ENCODE measurements around the gene EFCAB14.
"Not testable (repeated sequence)": the region's sequence is repeated elsewhere in the genome, so short reads cannot be mapped to it uniquely, and the experiment has no call there.

The EFCAB14 gene

GRCh38 chr1:46721686-46722205, 2.8 kb upstream of the EFCAB14 start:
- no peak for DNase-seq

GRCh38 chr1:46721204-46721603, 2.3 kb upstream of the EFCAB14 start:
- no peak for DNase-seq

DNA sequence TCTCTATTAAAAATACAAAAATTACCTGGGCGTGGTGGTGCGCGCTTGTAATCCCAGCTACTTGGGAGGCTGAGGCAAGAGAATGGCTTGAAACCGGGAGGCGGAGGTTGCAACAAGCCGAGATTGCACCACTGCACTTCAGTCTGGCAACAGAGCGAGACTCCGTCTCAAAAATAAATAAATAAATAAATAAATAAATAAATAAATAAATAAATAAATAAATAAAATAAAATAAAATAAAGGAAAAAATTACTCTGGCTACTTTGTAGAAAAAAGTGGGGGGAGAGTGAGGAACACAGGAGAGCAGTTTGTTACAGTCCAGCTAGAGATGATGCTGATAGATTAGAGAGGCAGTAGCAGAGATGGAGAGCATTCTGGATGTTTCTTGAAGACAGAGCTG, 1.4 kb upstream of the EFCAB14 start:
- DNase-seq: not testable (repeated sequence)

GRCh38 chr1:46719689-46720088, 775 bp upstream of the EFCAB14 start:
- DNase-seq: no peak

- DNase-seq: no peak
These were observed 581 bp downstream of the EFCAB14 start for GRCh38 chr1:46718340-46718726.

- no peak for DNase-seq
These were observed 1.3 kb downstream of the EFCAB14 start for GRCh38 chr1:46717654-46718053.

DNA sequence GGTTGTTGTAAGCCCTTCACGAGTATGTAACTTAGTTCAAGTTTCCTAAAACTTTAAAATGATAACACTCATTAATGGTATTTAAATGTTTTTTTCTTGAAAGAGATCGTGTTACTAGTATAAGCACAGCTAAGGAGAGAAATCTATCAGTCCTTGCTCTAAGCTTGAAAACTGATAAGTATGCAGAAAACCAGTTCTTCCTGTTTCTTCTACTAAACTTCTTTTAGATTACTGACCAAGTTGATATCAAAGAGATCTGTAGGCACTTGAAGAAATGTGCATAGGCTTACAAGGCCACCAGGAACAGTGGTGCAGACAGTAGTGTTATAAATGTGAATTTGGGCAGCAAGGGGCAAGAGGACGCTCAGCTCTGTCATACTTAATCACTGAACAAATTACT, 3.9 kb downstream of the EFCAB14 start:
- DNase-seq: no peak

DNA sequence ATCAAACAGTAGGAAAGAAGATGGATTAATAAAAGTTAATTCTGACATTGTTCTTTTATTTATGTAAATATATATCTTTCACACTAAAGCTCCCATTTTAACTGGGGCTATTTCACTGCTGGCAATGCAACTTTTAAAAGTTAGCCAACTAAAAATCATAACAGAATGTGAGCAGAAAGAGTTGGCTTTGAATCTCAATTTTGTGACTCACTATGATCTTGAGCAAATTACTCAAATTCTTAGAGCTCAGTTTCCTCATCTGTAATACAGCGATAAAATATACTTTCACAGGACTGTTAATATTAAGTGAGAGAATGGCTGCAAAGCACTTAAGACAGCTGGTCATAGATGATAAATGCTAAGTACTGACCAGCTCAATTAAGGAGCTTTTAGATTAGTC, 10.8 kb downstream of the EFCAB14 start:
- no peak for DNase-seq

- DNase-seq: no peak
These were observed 13.5 kb downstream of the EFCAB14 start for GRCh38 chr1:46705408-46705807.

DNA sequence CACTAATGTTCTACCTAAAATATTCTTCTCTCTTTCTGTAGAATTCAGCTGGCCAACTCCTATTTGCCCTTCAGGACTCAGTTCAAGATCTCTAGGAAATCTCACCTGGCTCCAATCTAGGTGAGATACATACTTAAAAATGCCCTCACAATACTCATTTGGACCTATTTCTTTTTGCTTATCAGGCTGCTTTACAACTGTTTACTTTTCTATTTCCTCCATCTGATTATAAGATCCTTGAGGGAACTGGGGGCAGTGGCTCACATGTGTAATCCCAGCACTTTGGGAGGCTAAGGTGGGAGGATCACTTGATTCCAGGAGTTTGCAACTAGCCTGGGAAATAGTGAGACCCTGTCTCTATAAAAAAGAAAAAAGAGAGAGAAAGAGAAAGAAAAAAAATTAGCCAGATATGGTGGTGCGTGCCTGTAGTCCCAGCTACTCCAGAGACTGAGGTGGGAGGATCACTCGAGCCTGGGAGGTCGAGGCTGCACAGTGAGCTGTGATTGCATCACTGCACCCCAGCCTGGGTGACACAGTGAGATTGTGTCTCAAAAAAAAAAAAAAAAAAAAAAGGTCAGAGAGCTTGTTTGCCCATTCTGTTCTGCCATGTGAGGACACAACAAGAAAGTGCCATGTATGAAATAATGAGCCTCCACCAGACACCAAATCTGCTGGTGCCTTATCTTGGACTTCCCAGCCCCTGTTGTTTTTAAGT, 14.8 kb downstream of the EFCAB14 start:
- DNase-seq: no peak

DNA sequence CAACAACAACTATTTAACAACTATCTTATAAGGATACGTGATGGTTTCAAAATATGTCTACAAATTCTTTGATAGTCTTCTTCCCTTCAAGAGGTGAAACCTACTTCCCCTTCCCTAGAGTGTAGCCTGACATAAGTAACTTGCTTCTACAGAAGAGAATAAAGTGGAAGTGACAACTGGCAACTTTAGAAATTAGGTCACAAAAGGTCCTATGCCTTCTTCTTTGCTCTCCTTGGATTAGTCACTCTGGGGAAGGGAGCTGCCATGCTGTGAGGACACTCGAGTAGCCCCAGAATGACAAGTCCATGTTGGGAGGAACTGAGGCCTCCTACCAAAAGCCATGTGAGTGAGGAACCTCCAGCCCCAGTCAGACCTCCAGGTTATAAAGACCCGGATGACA, 19.2 kb downstream of the EFCAB14 start:
- no peak for DNase-seq

- no peak for DNase-seq
These were observed 21.9 kb downstream of the EFCAB14 start for GRCh38 chr1:46697053-46697452.

GRCh38 chr1:46694676-46695075, 24.2 kb downstream of the EFCAB14 start:
- not testable (repeated sequence) for DNase-seq

- DNase-seq: no peak
These were observed 25.8 kb downstream of the EFCAB14 start for GRCh38 chr1:46692811-46693770.

DNA sequence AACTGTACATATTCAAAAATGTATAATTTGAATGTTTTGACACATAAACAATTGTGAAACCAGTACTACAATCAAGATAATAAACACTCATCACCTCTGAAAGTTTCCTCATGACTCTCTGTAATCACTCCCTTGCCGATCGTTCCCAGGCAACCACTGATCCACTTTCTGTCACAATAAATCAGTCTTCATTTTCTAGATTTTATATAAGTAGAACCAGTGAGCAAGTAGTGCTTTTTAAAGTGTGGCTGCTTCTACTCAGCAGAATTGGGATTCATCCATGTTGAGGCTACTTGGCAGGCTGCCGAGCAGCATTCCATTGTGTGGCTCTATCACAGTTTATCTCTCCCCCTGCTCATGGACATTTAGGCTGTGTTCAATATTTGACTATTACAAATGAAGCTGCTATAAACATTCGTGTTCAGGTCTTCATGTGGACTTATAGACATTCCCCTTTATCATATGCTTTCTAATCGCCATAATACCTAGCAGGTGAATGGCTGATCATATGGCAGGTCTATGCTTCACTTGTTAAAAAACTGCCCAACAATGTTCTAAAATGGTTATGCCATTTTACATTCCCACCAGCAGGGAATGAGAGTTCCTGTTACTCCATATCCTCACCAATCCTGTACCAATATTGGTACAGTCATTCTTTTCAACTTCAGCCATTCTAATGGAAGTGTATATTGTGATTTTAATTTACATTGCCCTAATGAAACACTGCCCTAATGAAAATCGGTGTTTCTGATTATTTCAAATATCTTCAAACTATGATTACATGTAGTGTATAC, 26.7 kb downstream of the EFCAB14 start:
- no peak for DNase-seq

- no peak for DNase-seq
These were observed 27.9 kb downstream of the EFCAB14 start for GRCh38 chr1:46690931-46691421.

GRCh38 chr1:46689897-46690296, 29.0 kb downstream of the EFCAB14 start:
- DNase-seq: no peak

DNA sequence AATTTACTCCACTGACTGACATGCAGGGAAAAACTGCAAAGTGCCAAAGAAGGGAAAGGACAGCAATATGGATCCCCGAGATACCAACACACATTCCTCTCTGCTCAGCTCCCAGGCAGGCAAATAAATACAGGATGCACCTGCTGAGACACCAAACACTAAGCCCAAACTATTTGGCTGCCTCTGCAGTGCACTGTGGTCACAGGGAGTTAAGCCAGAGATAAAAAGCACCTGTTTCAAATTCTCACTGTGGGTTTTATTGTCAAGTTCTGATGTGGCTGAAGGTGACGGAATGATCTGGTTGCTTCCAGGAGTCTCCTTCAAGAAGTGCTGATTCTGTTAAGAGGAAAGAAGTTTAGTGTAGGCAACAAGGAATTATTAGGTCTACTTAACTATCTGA, 29.6 kb downstream of the EFCAB14 start:
- no peak for DNase-seq

- DNase-seq: no peak
These were observed 30.9 kb downstream of the EFCAB14 start for GRCh38 chr1:46687921-46688509.

DNA sequence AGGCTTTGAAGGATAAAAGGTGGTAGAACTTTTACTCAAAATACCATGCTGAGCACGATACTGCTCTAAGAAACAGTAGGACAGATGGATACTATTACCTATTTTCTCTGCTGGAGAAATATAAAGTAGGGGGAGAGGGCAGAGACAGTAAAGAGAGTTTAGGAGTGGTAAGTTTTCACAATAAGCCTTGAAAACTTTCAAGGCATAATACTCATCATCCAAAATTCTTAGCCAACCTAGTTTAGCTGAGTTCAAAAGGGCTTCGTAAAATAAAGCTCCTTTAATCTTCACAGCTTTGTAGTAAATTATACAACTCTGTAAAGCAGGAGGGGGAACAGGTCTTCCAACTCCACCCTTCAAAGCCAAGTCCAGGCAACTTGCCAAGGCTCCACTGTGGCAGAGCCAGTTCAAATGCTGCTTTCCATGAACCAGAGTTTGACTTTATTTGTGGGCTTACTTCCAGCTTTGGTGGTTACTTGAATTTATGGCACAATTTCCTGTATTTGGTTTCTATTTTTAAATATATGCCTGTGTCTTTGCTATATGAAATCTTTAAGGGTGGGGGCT, 31.7 kb downstream of the EFCAB14 start:
- DNase-seq: no peak

DNA sequence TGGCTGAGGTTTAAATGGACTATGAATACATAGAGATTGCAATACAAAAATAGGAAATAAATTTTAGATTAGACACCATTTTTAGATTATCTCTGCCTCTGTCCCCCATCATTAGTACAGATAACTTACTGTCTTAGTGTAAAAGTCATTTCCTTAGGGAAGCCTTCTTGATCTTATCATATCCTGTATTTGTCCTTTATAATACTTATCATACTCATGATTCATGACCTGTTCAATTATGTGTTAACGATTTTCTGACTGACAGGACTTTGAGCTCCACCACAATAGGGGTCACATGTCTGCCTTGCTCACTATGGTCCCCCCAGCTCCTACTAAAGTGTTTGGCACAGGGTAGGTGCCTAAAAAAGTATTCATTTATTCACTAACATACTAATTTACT, 32.7 kb downstream of the EFCAB14 start:
- no peak for DNase-seq

DNA sequence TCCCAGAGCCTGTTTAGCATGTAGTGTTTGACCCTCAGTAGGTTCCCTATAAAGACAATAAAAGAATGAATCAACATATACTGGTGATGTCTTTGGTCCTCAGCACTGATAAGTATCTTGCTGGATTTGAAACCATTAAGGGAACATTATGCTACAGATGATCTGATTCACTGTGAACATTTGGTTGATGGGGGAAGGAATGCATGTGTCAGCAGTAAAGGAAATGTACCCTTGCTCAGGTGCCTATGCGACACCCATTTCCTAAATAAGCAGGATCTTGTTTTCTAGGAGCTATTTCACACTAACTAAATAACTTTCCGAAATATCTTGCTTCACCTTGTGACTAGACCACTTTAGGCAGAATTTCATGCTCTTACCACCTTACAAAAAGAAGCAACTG, 34.2 kb downstream of the EFCAB14 start:
- no peak for DNase-seq

Data from NCI-H526 (cell line).